Mucosa of gallbladder (tissue), 1 donor: ENCODE data around the gene IGF1. TPM values are rescaled to one million over a fixed set of nuclear protein-coding genes. Genes with fewer than 3 reads are reported as not detected.

Experiments used
- DNase-seq: peaks from one replicate; pipeline ENCODE4 v3.0.0-alpha.2; 2020; ENCODE audit warnings: low spot score
- total RNA-seq: library from RNA; stranded (reverse); gene quantifications from one replicate; pipeline ENCODE4 v1.2.1, GENCODE V29; 2021
- donor health status: DM: no; HTN: no; CAD: no.

IGF1 gene
- 12.0 TPM for total RNA-seq

GRCh38 chr12:102480406-102480805 is at the start of gene IGF1:
Gene IGF1 (minus strand): TSS chr12:102480563. CDS start chr12:102480381, 182 bp downstream.
- DNase-seq = no peak

GRCh38 chr12:102528111-102528510 is 47.7 kb upstream of the IGF1 start:
- DNase-seq = no peak

GRCh38 chr12:102527171-102527720 is 46.9 kb upstream of the IGF1 start:
- DNase-seq = no peak

- DNase-seq = no peak
Measured at GRCh38 chr12:102526656-102527055, 46.3 kb upstream of the IGF1 start.

GRCh38 chr12:102522768-102523167 is 42.4 kb upstream of the IGF1 start:
- no peak for DNase-seq

- DNase-seq = no peak
Measured at GRCh38 chr12:102521662-102522277, 41.4 kb upstream of the IGF1 start.

- DNase-seq = no peak
Measured at GRCh38 chr12:102518871-102519270, 38.5 kb upstream of the IGF1 start.

GRCh38 chr12:102514696-102515095 is 34.3 kb upstream of the IGF1 start:
- DNase-seq = no peak

- DNase-seq = no peak
Measured at GRCh38 chr12:102513739-102514138, 33.4 kb upstream of the IGF1 start.

- DNase-seq = no peak
Measured at GRCh38 chr12:102513272-102513671, 32.9 kb upstream of the IGF1 start.

GRCh38 chr12:102512523-102512922 is 32.2 kb upstream of the IGF1 start:
- DNase-seq = no peak

GRCh38 chr12:102511575-102511974 is 31.2 kb upstream of the IGF1 start:
- DNase-seq = peak; percentile 38

- no peak for DNase-seq
Measured at GRCh38 chr12:102510463-102510862, 30.1 kb upstream of the IGF1 start.

- DNase-seq = no peak
Measured at GRCh38 chr12:102510031-102510430, 29.7 kb upstream of the IGF1 start.

- no peak for DNase-seq
Measured at GRCh38 chr12:102509123-102509626, 28.8 kb upstream of the IGF1 start.

- no peak for DNase-seq
Measured at GRCh38 chr12:102508052-102508451, 27.7 kb upstream of the IGF1 start.

- no peak for DNase-seq
Measured at GRCh38 chr12:102507301-102507700, 26.9 kb upstream of the IGF1 start.

GRCh38 chr12:102504871-102505270 is 24.5 kb upstream of the IGF1 start:
- no peak for DNase-seq

- DNase-seq = no peak
Measured at GRCh38 chr12:102504280-102504679, 23.9 kb upstream of the IGF1 start.

GRCh38 chr12:102503831-102504230 is 23.5 kb upstream of the IGF1 start:
- no peak for DNase-seq

GRCh38 chr12:102503056-102503681 is 22.8 kb upstream of the IGF1 start:
- no peak for DNase-seq

- no peak for DNase-seq
Measured at GRCh38 chr12:102501773-102502172, 21.4 kb upstream of the IGF1 start.

- DNase-seq = no peak
Measured at GRCh38 chr12:102498471-102498870, 18.1 kb upstream of the IGF1 start.
